Testis (tissue), 3 donors: ENCODE data around the gene PDIA6. TPM values are rescaled to one million over a fixed set of nuclear protein-coding genes. Genes with fewer than 3 reads are reported as not detected.

ENCODE experiments used
- DNase-seq: peaks from one replicate; pipeline ENCODE4 v3.0.0-alpha.2; 2019
- H3K27ac ChIP-seq, 2 donors: fragments of 200-600 bp; sonication (generic); one replicate each; pipeline ENCODE4 v1.5.1; 2019
- H3K27me3 ChIP-seq: fragments of 200-600 bp; sonication (generic); one replicate; pipeline ENCODE4 v1.5.1; 2019
- H3K36me3 ChIP-seq: fragments of 200-600 bp; sonication (generic); one replicate; pipeline ENCODE4 v1.5.1; 2017; ENCODE audit warnings: low read depth; ENCODE audit errors: missing control alignments
- H3K4me1 ChIP-seq: fragments of 200-600 bp; sonication (generic); one replicate; pipeline ENCODE4 v1.5.1; 2019
- H3K4me3 ChIP-seq, 2 donors: fragments of 200-600 bp; sonication (generic); one replicate each; pipeline ENCODE4 v1.5.1; 2017 to 2019
- H3K9me3 ChIP-seq: fragments of 200-600 bp; sonication (generic); one replicate; pipeline ENCODE4 v1.5.1; 2017
- POLR2A ChIP-seq: fragments of 450-650 bp; IDR thresholded peaks from one replicate; pipeline ENCODE4 v1.6.1; 2017; ENCODE audit warnings: antibody characterized with exemption, mild to moderate bottlenecking, moderate library complexity
- WGBS, 2 donors: methylation state at CpG; one replicate each; pipeline ENCODE4 v1.1.5; 2018; 5-methylcytosine and 5-hydroxymethylcytosine counted together
- intact Hi-C: fragments of 100-400 bp; cut with DNase I; formaldehyde crosslinking; loops from one replicate; pipeline ENCODE4 v1.15.1; 2023; ENCODE audit warnings: low total_unique reads
- polyA plus RNA-seq: library from polyadenylated mRNA; stranded (reverse); fragments of 350-450 nt; fragmentation: Illumina TruSeq; extraction: RNeasy Lipid Tissue Mini Kit (QIAGEN cat#74804); gene quantifications from one replicate; pipeline ENCODE4 v1.2.3, GENCODE V29; 2014; ENCODE audit warnings: low read depth, low replicate concordance; ENCODE audit not compliant: insufficient read depth
- total RNA-seq, 2 donors: library from RNA; depleted of rRNA; stranded (reverse); fragments of >200 nt; gene quantifications; one replicate each; pipeline ENCODE4 v1.2.3, GENCODE V29; 2016
- TF ChIP-seq, protein P1 (sequence below), 3 experiments: fragments of 450-650 bp in 2 of 3; fragments of 200-600 bp in 1 of 3; sonication (generic) in 1 of 3; IDR thresholded peaks; one replicate each; pipeline ENCODE4 v1.5.1; 2016 to 2019; ENCODE audit warnings: antibody characterized with exemption in 3 of 3, mild to moderate bottlenecking in 2 of 3, moderate library complexity in 1 of 3

PDIA6 gene
- total and polyA plus RNA-seq, 3 donors from 2014 or later, result 74.3 to 123 (median 78.4) TPM

DNA sequence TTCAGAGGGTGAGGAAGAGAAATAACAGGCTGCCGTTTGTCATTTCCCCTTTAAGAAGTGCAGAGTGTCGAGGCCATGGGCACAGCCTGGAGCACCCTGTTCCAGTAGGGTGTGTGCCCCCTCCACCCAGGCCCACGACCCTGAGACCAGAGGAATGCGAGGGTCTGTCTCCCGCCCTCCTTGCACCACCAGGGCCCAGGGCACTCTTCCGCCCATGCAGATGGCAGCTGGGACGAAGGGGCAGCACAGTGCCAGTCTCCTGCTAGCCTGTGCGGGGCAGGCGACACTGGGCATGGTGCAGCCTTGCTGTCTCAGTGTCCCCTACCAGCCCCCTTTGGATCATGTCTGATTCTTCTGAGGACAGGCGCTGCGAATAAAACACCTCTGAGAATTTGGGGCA is 15.8 kb upstream of the PDIA6 start:
- Histone ChIP-seq H3K4me1 (no peaks in the 10 kb centered on the region), H3K36me3 (no peaks in the 10 kb centered on the region), H3K9me3 (no peaks in the 10 kb centered on the region), H3K4me3 (no peak overlapping the region), H3K27me3 (no peaks in the 10 kb centered on the region), H3K27ac (no peak overlapping the region)
- 73 to 82% methylated on average over 5 to 11 of the region's 11 CpGs for WGBS, 2 donors
- intact Hi-C loops, result no loop called here
- no peak for DNase-seq
- TF ChIP-seq, protein P1, sequence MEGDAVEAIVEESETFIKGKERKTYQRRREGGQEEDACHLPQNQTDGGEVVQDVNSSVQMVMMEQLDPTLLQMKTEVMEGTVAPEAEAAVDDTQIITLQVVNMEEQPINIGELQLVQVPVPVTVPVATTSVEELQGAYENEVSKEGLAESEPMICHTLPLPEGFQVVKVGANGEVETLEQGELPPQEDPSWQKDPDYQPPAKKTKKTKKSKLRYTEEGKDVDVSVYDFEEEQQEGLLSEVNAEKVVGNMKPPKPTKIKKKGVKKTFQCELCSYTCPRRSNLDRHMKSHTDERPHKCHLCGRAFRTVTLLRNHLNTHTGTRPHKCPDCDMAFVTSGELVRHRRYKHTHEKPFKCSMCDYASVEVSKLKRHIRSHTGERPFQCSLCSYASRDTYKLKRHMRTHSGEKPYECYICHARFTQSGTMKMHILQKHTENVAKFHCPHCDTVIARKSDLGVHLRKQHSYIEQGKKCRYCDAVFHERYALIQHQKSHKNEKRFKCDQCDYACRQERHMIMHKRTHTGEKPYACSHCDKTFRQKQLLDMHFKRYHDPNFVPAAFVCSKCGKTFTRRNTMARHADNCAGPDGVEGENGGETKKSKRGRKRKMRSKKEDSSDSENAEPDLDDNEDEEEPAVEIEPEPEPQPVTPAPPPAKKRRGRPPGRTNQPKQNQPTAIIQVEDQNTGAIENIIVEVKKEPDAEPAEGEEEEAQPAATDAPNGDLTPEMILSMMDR (IDR thresholded peaks at IDR 0.05), result no peak
- no peak for TF ChIP-seq POLR2A

- H3K9me3 ChIP-seq, result no peaks in the 10 kb centered on the region
- no peaks in the 10 kb centered on the region for H3K36me3 ChIP-seq
- no peak for DNase-seq
- no peaks in the 10 kb centered on the region for H3K4me1 ChIP-seq
- H3K27me3 ChIP-seq, result no peaks in the 10 kb centered on the region
- TF ChIP-seq POLR2A, result no peak
- TF ChIP-seq, protein P1 (IDR thresholded peaks at IDR 0.05), result no peak
- H3K27ac ChIP-seq, result no peak overlapping the region
- WGBS, 2 donors, result 80 to 83% methylated on average over 8 of the region's 8 CpGs
- H3K4me3 ChIP-seq, result no peak overlapping the region
- intact Hi-C loops, result no loop called here
These were observed 14.0 kb upstream of the PDIA6 start for GRCh38 chr2:10826625-10827024.

- WGBS, 2 donors, result 82 to 85% methylated on average over 8 of the region's 8 CpGs
- Histone ChIP-seq H3K27me3 (no peaks in the 10 kb centered on the region), H3K9me3 (no peaks in the 10 kb centered on the region), H3K36me3 (no peaks in the 10 kb centered on the region), H3K4me1 (no peaks in the 10 kb centered on the region), H3K4me3 (no peak overlapping the region), H3K27ac (no peak overlapping the region)
- no peak for DNase-seq
- intact Hi-C loops, result no loop called here
- no peak for TF ChIP-seq POLR2A
- TF ChIP-seq, protein P1 (IDR thresholded peaks at IDR 0.05), result no peak
These were observed 13.4 kb upstream of the PDIA6 start for GRCh38 chr2:10826026-10826425.

- H3K27me3 ChIP-seq, result no peaks in the 10 kb centered on the region
These were observed 11.6 kb upstream of the PDIA6 start for GRCh38 chr2:10824191-10824590.

More at GRCh38 chr2:10824191-10824590, 11.6 kb upstream of the PDIA6 start:
- Histone ChIP-seq H3K27ac (no peak overlapping the region), H3K36me3 (no peaks in the 10 kb centered on the region), H3K4me1 (peaks cover 4% of the 10 kb centered on the region), H3K9me3 (no peaks in the 10 kb centered on the region), H3K4me3 (no peak overlapping the region)
- DNase-seq, result no peak
- intact Hi-C loops, result no loop called here
- WGBS, 2 donors, result 80 to 90% methylated on average over 2 to 4 of the region's 4 CpGs
- TF ChIP-seq POLR2A, result no peak
- TF ChIP-seq, protein P1 (IDR thresholded peaks at IDR 0.05), result no peak
